Measurements from ENCODE around the gene HSP90AB1.
A peak's percentile ranks its signal among the peaks of the same experiment; 100 is the strongest.

Gene HSP90AB1

DNA sequence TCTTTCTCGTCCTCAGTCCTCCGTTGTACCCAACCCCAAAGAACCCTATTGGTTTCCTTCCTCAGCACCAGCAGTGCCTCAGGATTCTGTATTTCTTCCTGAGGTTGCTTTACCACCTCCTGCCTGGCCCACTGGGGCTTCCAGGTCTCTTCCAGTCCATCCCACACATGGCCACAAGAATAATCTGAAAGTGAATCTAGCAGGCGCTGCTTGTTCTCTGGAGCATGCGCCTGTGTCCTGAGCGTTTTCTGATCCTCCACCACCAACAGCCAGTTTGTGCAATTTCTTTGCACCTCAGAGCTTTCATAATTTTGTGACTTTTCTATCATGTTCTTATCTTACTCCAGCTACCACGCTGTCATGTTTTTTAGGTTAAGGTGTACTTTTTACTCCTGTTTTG, 11.6 kb upstream of the HSP90AB1 start:
- no peak for DNase-seq (ENCODE audit: low read depth in 3 of 3, low spot score in 1 of 3)

GRCh38 chr6:44235891-44236516, 10.9 kb upstream of the HSP90AB1 start:
- no peak for DNase-seq (ENCODE audit: low read depth in 3 of 3, low spot score in 1 of 3)

- no peak for DNase-seq (ENCODE audit: low read depth in 3 of 3, low spot score in 1 of 3)
Measured at GRCh38 chr6:44237021-44237812, 9.7 kb upstream of the HSP90AB1 start.

GRCh38 chr6:44237813-44238433, 9.0 kb upstream of the HSP90AB1 start:
- DNase-seq (ENCODE audit: low read depth in 3 of 3, low spot score in 1 of 3) = peak; percentile 38 to 66 (median 58)

- no peak for DNase-seq (ENCODE audit: low read depth in 3 of 3, low spot score in 1 of 3)
Measured at GRCh38 chr6:44238687-44239350, 8.1 kb upstream of the HSP90AB1 start.

GRCh38 chr6:44243345-44243744, 3.6 kb upstream of the HSP90AB1 start:
- DNase-seq (ENCODE audit: low read depth in 3 of 3, low spot score in 1 of 3) = no peak

GRCh38 chr6:44245391-44245911, 1.4 kb upstream of the HSP90AB1 start:
- DNase-seq (ENCODE audit: low read depth in 3 of 3, low spot score in 1 of 3) = no peak

GRCh38 chr6:44245912-44246662, 814 bp upstream of the HSP90AB1 start:
- DNase-seq (ENCODE audit: low read depth in 3 of 3, low spot score in 1 of 3) = peak in 2 of 3 donors; percentile 69 to 86

GRCh38 chr6:44247338-44248302, 719 bp downstream of the HSP90AB1 start:
- DNase-seq (ENCODE audit: low read depth in 3 of 3, low spot score in 1 of 3) = peak; percentile 77 to 84 (median 80)

DNA sequence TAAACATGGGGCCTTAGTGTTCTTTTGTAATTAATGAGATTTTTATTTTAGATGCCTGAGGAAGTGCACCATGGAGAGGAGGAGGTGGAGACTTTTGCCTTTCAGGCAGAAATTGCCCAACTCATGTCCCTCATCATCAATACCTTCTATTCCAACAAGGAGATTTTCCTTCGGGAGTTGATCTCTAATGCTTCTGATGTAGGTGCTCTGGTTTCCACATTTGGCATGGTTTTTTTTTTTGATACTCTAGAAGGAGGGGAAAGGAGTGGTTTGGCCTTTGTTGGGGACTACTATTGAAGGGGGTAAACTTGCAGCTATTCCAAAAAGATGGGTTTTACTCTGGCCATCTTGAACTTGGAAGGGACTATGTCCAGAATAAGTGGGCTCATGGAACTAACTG, 1.7 kb downstream of the HSP90AB1 start:
- DNase-seq (ENCODE audit: low read depth in 3 of 3, low spot score in 1 of 3) = no peak

- DNase-seq (ENCODE audit: low read depth in 3 of 3, low spot score in 1 of 3) = no peak
Measured at GRCh38 chr6:44249082-44249748, 2.3 kb downstream of the HSP90AB1 start.

DNA sequence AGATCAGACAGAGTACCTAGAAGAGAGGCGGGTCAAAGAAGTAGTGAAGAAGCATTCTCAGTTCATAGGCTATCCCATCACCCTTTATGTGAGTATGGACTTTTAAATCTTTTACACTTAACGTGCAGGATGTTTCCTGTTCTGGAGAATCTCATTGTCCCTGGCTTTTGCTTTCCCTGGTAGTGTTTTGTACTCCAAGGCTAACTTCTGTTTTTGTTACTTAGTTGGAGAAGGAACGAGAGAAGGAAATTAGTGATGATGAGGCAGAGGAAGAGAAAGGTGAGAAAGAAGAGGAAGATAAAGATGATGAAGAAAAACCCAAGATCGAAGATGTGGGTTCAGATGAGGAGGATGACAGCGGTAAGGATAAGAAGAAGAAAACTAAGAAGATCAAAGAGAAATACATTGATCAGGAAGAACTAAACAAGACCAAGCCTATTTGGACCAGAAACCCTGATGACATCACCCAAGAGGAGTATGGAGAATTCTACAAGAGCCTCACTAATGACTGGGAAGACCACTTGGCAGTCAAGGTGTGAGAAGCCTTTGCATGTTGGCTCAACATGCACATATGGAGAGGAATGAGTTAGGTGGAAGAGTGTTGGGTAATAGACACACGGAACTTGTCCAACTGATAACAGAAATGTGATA, 3.3 kb downstream of the HSP90AB1 start:
- no peak for DNase-seq (ENCODE audit: low read depth in 3 of 3, low spot score in 1 of 3)

GRCh38 chr6:44250718-44251123, 3.8 kb downstream of the HSP90AB1 start:
- no peak for DNase-seq (ENCODE audit: low read depth in 3 of 3, low spot score in 1 of 3)

GRCh38 chr6:44251576-44252524, 4.9 kb downstream of the HSP90AB1 start:
- no peak for DNase-seq (ENCODE audit: low read depth in 3 of 3, low spot score in 1 of 3)

- no peak for DNase-seq (ENCODE audit: low read depth in 3 of 3, low spot score in 1 of 3)
Measured at GRCh38 chr6:44253307-44254101, 6.6 kb downstream of the HSP90AB1 start.

Data from stimulated activated CD4-positive, alpha-beta T cell treated with anti-CD3 and anti-CD28 coated beads, TNF-alpha, amount 100 ng/mL, for 1 hour (primary cell).